Lung microvascular endothelial cell (primary cell): ENCODE measurements around the gene HYCC1. TPM values are rescaled to one million over a fixed set of nuclear protein-coding genes. Genes with fewer than 3 reads are reported as not detected.
A peak's percentile ranks its signal among the peaks of the same experiment; 100 is the strongest.

Experiments used
- DNase-seq, 2 donors: peaks; one replicate each; pipeline versions ENCODE4 v3.0.0 to v3.0.0-alpha.2; 2010; ENCODE audit warnings: low read depth in 2 of 2
- total RNA-seq: library from RNA; depleted of rRNA; stranded (reverse); fragments of >200 nt; gene quantifications from 2 replicates; pipeline ENCODE4 v1.2.1, GENCODE V29; 2014

The HYCC1 gene
- total RNA-seq, 1 donor from 2014 or later, result 26.8 TPM

DNA sequence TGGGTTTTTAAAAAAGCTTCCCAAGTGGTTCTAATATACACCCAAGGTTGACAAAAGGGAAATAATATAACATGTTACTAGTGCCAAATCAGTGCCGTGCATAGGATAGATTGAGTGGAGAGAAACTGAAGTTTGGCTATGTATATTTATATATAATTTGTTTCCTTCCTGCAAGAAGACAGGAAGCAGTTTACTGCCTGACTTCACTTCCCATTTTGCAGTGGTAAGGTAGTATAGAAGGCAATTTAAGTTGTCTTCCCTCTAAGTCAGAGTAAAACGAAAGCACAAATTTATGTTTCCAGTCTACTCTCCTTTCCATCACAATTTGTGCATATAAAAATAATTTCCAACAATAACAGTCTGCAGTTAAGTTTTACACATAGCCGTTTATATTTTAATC, 3.4 kb upstream of the HYCC1 start:
- DNase-seq, result no peak

DNA sequence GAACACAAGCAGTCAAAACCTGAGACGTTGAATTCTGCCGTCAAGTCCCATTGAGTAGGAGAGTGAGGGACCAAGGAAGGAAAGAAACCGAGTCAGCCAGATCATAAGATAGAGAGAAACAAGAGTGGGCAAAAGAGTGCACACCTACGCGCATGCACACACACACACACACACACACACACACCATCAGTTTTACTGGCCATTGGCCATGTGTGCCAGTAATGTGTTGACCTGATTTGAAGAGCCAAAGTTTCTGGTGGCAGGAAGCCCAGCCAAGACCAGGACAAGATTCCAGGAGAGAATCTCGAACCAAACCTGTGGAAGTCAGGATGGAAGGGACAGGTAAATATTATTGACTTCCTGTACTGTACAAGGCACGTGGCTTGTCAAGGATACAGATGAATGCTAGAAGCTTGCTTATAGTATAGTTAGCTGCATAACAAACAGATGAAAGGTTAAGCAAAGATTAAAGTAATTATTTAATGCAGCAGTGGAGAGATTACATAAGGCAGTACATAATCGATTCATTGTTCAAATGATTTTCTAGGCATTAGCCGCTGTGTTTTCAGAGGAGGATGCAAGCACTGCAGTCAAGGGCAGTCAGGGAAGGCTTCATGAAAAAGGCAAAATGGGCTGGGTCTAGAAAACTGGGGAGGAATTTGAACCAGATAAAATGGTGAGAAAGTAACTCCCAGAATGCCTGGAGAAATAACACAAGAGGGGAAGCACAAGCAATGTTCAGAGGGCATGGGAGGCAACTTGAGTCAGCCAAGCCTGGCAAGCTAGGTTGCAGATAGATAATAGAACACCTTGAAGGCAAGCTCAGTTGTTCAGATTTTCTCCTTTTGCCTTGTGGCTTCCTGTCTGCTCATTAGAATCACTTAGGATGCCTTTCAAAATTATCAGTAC, 2.7 kb upstream of the HYCC1 start:
- no peak for DNase-seq

DNA sequence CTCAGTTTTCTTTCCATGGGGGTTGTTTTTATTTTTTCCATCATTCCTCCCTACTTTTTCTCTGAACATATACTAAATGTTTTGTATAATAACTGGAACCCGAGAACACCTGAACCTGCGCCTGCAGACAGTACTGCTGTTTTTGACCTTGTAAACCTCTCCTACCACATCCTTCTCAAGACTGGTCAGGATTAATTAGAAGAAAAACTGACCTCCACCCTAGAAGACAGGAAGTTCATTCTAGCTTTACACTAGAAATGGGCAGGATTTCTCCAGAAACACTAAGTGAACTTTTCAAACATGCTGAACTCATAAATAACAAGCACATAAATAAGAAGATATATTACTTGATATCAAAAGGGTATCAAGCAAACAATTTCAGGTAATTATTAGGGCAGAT, 751 bp upstream of the HYCC1 start:
- DNase-seq, result no peak

DNA sequence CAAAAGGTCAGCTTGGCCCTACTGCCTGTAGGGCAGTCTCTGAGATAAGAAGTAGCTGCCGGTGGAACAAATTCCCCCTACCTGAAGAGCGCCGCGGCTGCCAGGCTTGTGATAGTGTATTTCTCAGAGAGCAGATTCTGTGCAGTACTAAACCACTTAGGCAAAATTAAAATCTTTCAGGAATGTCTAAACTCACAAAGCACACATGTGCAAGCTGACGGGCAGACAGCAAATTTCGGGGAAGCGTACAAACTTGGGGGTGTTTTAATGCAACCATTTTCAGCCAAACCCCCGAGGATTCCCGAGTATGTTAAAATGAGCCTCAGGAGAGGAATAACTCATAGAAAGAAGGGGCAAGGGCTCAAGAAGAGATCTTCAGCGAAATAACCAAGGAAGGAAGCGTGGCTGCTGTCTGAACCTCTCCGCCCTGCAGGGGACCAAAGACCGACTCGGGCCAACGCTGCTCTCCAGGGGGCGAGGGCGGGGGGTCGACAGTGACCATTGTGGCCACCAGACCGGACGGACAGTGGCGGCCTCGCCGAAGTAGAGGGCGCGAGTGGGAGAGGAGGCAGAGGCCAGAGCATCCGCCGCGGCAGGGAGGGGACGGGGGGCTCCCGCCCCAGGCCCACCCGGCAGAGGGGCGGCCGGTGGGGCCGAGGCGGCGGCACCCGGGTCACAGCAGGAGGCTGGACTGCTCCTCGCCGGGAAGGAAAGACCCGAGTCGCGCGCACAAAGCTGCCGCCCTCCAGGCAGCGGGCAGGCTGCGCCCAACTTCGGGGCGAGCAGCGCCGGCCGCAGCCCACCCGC, 819 bp downstream of the HYCC1 start:
- peak; percentile 34 to 35 for DNase-seq

DNA sequence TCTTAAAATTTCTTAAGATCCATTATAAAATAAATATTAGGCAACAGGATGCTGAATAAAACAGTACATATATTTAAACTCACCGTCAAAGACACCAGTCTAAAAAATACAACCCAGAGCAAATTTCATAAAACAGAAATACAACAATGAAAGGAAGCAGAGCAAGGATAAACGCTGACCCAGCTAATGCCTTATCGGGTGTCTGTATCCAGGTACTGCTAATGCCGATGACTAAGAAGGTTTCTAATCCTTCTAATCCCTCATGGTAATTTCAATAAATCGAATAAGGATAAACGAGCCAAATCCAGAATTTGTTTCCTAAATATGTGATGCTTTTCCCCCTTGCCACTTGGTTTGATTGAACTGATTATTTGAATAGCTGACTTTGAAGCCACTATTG, 1.7 kb downstream of the HYCC1 start:
- peak; percentile 29 to 48 for DNase-seq

DNA sequence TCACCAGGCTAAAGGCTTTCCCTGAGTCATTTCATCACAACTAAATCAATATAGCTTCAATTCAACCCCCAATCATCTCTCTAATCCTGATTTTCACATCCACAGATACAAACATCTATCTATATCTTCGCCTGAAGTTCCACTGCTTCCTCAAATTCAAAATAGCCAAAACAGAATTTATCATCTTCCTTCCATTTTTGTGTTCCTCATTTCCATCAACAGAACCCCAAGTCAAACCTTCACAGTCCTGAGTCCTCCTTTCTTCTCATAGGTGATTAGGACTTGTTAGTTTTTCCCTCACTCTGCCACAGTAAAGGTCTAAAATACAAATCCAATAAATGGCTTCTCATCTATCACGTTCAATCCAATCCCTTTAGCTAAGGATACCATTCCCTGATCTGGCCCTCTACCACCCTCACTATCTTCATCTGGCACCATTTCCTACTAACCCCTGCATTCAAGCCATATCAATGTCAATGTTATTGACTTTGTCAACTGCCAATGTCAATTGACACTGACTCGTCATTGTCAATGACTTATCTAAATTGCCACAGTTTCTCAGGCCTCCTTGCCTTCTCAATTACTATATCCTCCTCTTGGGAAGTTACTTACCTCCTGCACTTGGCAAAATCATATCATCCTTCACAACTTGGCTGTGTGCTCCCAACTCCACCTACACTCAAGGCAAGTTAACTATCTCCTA, 2.6 kb downstream of the HYCC1 start:
- no peak for DNase-seq

DNA sequence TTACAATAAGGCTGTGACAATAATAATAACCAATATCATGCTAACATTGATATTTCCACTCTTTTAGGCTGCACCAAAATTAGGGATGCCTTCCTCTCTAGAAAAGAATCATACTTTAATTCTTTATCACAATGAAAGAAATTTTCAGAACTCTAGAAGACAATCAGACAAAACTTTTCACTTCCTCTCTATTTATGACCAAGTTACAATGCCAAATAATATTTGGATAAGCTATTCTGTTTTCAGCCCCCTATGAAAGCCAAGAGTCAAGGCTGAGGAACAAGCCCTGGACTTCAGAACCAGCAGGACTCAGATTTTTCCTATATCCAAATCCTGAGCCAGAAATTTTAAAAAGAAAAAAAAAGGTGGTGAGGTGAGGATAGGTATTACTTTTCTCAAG, 4.6 kb downstream of the HYCC1 start:
- no peak for DNase-seq

DNA sequence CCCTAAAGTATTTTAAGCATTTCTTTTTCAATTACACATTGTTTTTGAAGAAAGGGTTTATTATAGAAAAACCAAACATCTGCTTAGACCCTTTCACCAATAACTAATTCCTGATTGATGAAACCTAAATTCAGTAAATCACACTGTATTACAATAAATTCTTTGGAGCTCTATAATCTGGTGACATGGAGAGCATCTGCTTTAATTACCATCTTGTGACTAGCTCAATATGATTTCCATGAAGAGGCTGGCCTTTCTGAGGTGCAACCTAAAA, 9.7 kb downstream of the HYCC1 start:
- no peak for DNase-seq

DNA sequence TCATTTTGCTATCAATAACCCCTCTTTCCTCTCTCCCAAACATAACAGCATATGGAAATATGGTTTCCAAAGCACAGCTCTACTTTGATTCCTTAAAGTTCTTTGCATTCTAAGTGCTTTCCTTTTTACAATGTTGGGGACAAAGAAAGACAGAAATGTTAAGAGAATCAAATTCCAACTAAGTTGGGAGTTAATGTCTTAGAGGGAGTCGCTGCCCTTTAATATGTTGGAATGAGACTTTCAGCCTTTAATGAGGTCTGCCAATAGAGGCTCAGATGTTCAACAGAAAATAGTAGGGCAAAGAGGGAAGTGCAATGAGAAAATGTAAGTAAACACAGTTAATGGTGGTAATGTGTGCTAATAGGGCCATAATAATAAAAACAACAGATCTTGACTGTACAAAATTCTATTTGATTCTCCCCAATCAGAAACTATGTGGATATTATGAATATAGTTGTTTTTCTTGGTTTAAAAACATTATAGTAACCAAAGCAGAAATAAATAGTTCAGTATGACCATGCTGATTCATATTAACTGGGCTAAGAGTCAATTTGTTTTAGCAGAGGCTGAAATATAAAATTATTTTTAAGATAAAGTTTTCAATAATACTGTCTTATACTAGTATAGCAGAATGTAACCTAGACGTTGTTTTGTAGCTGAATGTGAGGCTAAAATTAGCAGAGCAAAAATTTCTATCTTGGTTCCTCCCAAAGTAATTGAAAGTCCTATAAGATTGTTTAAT, 10.3 kb downstream of the HYCC1 start:
- DNase-seq, result no peak

DNA sequence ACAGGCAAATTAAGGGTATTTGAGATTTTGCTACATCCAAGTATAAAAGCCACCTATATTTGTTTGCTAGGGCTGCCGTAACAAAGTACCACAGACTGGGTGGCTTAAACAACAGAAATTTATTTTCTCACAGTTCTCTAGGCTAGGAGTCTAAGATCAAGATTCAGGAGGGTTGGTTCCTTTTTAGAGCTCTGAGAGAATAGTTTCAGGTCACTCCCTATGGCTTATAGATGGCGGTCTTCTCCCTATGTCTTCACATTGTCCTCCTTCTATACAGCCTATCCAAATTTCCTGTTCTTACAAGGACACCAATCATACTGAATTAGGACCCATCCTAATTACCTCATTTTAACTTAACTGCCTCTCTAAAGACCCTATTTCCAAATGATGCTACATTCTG, 11.2 kb downstream of the HYCC1 start:
- DNase-seq, result no peak

DNA sequence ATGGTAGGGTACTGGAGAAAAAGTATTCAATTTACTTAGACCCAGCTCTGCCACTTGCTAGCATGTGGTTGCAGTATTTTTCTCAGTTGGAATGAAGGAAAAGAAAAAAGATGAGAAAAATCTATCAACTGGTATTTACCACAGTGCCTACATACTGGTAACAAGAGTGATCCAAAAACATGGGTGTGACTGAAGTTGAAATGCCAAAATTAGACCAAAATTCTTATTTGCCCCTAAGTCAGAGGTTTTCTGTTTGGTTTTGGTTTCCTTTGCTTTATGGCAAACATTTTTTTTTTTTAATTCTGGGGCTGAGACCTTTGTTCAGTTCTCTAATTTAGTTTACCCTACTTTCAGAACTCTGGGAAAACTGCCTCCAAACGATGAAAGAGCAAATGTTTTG, 12.3 kb downstream of the HYCC1 start:
- DNase-seq, result no peak

DNA sequence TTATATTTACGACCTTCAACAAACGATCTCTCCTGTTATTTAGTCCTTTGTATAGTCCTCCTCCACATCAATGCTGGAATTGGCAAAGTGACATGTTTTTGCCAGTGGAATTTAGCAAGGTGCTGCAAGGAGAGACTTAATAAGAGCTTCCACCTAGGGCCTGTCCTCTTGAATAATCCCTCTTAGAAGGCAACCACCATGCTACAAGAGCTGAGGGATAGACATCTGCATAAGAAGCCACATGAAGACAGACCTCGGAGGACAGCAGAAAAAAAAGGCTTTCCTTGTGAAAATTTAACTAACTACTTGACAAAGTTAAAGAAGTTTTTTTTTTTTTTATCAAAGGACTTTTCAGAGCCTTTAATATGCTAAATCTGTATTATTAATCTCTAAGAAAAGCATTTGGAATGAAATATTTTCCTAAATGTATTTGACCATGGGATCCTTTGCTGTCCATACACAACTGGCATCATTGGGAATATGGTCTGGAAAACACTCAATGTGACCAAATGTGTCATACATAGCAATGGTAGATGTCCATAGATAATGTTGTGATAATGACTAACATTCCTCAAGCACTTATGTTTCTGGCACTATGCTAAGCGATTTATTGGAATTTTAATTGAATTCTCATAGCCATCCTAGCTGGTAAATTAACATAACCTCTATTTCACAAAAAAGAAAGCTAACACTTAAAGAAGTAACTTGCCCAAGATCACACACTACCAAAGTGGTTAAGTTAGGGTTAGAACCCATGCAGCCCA, 13.2 kb downstream of the HYCC1 start:
- no peak for DNase-seq

DNA sequence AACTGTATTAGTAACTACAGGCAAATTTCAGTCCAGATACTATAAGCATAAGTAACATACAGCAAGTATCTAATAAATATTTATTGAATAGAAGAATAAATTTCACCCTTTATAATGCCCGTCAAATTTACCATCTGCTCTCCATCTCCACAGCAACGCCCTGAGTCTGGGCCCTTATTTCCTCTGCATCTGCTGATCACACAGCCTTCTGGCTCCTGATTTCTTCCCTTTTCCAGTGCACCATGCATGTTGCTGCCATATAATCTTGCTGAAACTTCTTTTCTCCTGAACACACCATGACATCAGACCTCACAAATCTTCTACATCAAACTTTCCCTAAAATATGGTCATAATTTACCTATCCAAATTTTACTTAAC, 15.4 kb downstream of the HYCC1 start:
- no peak for DNase-seq

DNA sequence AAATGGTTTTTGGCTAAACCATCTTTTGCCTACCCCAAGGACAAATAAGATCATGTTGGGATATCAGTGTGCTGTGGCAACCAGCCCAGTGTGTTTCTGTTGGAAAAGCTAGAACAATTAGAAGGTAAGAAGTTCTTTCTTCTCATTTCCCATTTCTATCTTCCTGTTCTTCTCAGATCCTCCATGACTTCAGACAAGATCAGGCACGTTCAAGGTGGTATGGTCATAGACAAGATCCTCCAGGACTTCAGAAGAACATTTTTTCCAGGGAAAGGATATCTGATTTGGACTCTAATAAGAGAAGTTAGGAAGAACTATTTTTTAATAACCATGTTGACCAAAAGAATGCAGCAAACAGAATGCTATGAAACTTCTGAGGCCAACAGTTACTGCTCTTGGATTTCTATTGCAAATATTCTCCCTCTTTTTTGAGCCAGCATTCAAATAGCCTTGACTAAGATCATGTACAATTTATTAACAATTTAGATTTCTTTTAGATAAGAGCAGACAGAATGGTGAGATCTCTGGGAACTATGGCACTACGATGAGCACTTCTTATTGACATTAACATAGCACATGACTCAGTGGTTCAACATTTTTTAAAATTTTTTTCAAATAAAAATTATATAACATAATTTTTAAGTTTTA, 15.9 kb downstream of the HYCC1 start:
- no peak for DNase-seq

DNA sequence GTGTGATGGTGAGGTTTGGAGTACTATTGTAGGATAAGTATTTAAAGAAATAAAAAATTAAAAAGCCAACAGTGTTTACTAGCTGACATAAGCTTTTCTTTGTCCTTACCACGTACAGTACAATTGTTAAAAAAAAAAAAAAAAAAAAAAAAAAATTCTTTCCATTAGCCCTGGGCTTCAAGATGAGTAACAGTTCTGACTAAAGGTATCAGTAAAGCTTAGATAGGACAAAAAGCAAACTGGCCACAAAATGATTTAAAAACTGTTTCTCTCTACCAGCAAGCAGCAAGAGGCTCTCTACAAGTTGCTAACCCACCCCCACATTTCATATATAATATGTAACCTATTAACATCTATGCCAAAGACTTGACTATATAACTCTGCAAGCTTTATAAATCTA, 17.5 kb downstream of the HYCC1 start:
- DNase-seq, result no peak

DNA sequence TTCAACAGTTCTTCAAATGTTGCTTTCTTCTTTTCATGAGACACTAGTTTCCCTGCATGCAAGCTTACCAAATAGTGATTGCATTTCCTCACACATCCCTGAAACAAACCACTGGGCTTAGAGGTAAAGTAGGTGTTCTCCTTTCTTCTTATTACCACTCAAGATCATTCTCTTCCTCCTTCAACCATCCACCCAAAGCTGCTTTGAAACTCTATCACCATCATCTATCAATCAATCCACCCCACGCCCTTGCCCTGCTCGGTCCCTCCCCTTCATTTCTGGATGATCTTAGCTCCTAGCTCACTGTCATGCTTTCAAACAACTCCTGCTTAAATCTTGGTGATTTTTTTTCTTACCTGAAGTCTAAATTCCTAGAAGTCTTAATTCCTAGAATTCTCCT, 18.9 kb downstream of the HYCC1 start:
- no peak for DNase-seq

DNA sequence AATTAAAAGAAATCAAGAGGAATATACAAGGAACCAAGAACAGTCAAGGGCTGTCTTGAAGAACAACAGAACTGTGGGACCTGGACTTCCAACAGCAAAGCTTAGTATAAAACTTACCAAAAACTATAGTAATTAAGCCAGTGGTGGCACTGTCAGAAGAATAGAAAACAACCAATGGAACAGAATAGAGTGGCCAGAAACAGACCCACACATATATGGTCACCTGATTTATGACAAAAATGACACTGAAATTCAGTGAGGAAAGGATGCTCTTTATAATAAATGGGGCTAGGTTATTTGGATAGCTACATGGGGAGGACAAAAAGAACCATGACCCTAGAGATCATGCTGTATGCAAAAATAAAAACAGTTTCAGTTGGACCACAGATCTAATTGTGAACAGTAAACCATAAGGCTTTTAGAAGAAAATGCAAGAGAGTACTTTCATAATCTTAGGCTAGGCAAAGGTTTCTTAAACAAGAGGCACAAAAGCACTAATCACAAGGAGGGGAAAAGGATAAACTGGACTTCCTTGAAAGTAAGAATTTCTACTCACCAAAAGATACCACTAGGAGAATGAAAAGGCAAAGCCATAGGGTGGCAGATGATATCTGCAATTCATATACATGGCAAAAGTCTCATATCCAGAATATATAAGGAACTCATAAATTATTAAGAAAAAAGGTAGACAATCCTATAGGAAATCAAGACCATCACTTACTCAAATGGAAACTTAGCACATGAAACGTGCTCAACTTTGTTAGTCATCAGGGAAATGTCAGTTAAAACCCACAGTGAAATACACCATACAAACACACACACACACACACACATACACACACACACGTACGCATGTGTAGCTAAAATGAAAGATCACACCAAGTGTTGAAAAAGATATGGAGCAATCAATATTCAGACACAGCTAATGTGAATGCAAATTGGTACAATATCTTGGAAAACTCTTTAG, 20.8 kb downstream of the HYCC1 start:
- DNase-seq, result no peak

DNA sequence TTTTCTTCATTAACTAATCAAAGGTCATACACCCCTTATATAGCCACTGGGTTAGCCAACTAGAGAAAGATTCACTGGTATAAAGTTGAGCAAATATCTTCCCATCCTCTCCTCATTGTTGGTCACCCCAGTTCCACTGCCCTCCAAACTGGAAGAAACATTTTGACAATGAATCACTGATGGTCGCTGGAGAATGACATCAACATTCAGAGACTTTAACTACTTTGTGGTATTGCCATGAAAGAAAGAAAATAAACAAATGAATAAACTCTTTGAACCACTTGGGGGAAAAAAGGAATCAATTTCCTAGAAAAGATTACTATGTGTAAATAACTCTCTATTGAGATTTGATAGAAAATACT, 23.4 kb downstream of the HYCC1 start:
- DNase-seq, result peak in 1 of 2 donors; percentile 12
